RPMI7951 (cell line): ENCODE results near the gene RABEP1. TPM values are rescaled to one million over a fixed set of nuclear protein-coding genes. Genes with fewer than 3 reads are reported as not detected.
"Not testable (repeated sequence)": the region's sequence is repeated elsewhere in the genome, so short reads cannot be mapped to it uniquely, and the experiment has no call there.

Experiments
- DNase-seq: peaks from one replicate; pipeline ENCODE4 v3.0.0-alpha.2; 2012; ENCODE audit warnings: low read depth
- total RNA-seq: library from RNA; depleted of rRNA; stranded (reverse); fragments of >200 nt; shearing (Covaris generic); gene quantifications from 2 replicates; pipeline ENCODE4 v1.2.3, GENCODE V29; 2014; rRNA removed

The RABEP1 gene
- total RNA-seq, 1 experiment from 2014 or later = 18.3 TPM

- DNase-seq = peak; percentile 83
These were observed 138.0 kb downstream of the RABEP1 start, which contains the start of gene RPAIN for GRCh38 chr17:5419959-5420653. RPAIN (plus strand) TSS chr17:5420182; CDS start chr17:5420211, 29 bp downstream.

- peak; percentile 68 for DNase-seq
These were observed 140.4 kb downstream of the RABEP1 start for GRCh38 chr17:5422505-5422904.

- no peak for DNase-seq
These were observed 142.8 kb downstream of the RABEP1 start for GRCh38 chr17:5424909-5425308.

- no peak for DNase-seq
These were observed 143.7 kb downstream of the RABEP1 start for GRCh38 chr17:5425826-5426225.

GRCh38 chr17:5429191-5429887, 147.3 kb downstream of the RABEP1 start:
- no peak for DNase-seq

GRCh38 chr17:5430413-5430999, 148.4 kb downstream of the RABEP1 start:
- no peak for DNase-seq

GRCh38 chr17:5431234-5431633, 149.2 kb downstream of the RABEP1 start:
- DNase-seq = not testable (repeated sequence)

GRCh38 chr17:5431949-5432556, 150.0 kb downstream of the RABEP1 start:
- DNase-seq = no peak

- no peak for DNase-seq
These were observed 152.9 kb downstream of the RABEP1 start for GRCh38 chr17:5434984-5435383.

Other genes with a start within 250 kb of the RABEP1 start
- gene SLC52A1, start 246.9 kb upstream of the RABEP1 start, total RNA-seq = not detected in 2 replicates
- 0.36 and 0.39 TPM in 2 replicates for gene ZFP3, start 203.8 kb upstream of the RABEP1 start, total RNA-seq
- 6.0 and 9.6 TPM in 2 replicates for gene ZNF232, start 170.4 kb upstream of the RABEP1 start, total RNA-seq
- gene USP6, start 166.3 kb upstream of the RABEP1 start, total RNA-seq = not detected in 2 replicates
- gene ZNF594, start 90.4 kb upstream of the RABEP1 start, total RNA-seq = 4.4 and 4.7 TPM in 2 replicates
- not detected in 2 replicates for gene SCIMP, start 47.4 kb upstream of the RABEP1 start, total RNA-seq
- gene NUP88, start 137.4 kb downstream of the RABEP1 start, total RNA-seq = 107 and 131 TPM in 2 replicates
- gene RPAIN, start 137.9 kb downstream of the RABEP1 start, total RNA-seq = 29.4 and 38.3 TPM in 2 replicates
- gene C1QBP, start 156.9 kb downstream of the RABEP1 start, total RNA-seq = 229 and 247 TPM in 2 replicates
- gene DHX33, start 186.7 kb downstream of the RABEP1 start, total RNA-seq = 4.6 and 5.3 TPM in 2 replicates
- 52.7 and 68.0 TPM in 2 replicates for gene DERL2, start 203.9 kb downstream of the RABEP1 start, total RNA-seq
- 21.6 and 24.3 TPM in 2 replicates for gene MIS12, start 204.3 kb downstream of the RABEP1 start, total RNA-seq